Measurements from ENCODE around the gene NENF.

DNA sequence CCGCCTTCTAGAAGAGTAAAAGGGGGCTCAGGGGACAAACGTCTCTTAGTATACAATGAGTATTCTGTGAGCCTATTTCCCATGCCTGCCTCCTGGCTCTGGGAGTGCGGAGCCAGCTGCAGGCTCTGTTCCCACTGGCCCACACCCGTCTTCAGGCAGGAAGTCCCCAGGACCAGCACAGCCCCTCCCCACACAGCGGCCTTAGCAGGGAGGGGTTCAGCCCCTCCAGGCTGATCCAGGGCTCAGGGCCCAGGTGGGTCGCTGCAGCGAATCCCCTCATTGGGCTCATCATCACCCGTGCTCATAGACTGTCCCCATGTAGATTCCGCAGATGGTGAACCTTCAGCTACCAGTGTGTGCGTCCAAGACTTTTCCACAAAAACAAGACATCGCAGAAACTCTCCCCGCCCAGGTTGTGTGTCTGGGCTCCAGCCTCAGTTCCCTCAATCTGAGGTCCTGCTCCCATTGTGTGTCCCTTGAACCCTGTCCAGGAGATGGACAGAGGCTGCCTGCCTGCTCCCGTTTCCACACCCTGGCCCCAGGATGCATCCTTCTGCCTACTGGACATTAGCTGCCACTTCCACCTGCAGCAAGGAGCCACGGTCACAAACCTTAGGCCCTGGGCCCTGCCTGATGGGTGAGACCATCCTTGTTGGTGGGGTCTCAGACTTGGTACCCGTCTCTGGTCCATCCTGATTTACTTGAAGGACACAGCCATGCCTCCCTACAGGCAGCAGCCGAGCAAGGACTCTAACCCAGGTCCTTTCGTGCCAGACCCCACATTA lies 39.4 kb downstream of the NENF start:
- no peak for TF ChIP-seq POLR2A (IDR thresholded peaks at IDR 0.05)
- TF ChIP-seq, protein P1, sequence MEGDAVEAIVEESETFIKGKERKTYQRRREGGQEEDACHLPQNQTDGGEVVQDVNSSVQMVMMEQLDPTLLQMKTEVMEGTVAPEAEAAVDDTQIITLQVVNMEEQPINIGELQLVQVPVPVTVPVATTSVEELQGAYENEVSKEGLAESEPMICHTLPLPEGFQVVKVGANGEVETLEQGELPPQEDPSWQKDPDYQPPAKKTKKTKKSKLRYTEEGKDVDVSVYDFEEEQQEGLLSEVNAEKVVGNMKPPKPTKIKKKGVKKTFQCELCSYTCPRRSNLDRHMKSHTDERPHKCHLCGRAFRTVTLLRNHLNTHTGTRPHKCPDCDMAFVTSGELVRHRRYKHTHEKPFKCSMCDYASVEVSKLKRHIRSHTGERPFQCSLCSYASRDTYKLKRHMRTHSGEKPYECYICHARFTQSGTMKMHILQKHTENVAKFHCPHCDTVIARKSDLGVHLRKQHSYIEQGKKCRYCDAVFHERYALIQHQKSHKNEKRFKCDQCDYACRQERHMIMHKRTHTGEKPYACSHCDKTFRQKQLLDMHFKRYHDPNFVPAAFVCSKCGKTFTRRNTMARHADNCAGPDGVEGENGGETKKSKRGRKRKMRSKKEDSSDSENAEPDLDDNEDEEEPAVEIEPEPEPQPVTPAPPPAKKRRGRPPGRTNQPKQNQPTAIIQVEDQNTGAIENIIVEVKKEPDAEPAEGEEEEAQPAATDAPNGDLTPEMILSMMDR (IDR thresholded peaks at IDR 0.05 in 4 of 5, conservative IDR thresholded peaks at IDR 0.05 in 1 of 5), result no peak

All from gastrocnemius medialis (tissue), 4 donors.